ENCODE data around the gene TMEM156.

Gene TMEM156

DNA sequence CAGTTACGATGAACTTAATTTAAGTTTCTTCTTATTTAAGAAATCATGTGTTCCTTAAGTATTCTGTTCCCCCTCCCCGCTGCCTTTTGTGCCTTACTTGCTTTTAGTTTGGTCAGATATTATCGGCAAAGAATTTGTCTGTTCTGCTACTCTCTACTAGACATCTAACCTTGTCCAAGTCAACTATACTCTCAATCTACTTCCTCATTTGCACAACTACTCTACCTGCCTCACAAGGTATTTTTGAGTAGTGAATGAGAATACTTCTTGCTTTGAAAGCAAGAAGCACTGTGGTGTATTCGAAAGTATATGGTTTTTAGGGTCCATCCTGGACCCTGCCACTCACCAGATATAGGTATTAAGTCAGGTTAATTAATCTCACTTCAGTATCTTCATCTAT is 21.8 kb upstream of the TMEM156 start:
- DNase-seq (ENCODE audit: low read depth, low spot score) = no peak
- H3K4me3 ChIP-seq (ENCODE audit: low read depth, low read length) = no peak overlapping the region
- TF ChIP-seq, protein P1, sequence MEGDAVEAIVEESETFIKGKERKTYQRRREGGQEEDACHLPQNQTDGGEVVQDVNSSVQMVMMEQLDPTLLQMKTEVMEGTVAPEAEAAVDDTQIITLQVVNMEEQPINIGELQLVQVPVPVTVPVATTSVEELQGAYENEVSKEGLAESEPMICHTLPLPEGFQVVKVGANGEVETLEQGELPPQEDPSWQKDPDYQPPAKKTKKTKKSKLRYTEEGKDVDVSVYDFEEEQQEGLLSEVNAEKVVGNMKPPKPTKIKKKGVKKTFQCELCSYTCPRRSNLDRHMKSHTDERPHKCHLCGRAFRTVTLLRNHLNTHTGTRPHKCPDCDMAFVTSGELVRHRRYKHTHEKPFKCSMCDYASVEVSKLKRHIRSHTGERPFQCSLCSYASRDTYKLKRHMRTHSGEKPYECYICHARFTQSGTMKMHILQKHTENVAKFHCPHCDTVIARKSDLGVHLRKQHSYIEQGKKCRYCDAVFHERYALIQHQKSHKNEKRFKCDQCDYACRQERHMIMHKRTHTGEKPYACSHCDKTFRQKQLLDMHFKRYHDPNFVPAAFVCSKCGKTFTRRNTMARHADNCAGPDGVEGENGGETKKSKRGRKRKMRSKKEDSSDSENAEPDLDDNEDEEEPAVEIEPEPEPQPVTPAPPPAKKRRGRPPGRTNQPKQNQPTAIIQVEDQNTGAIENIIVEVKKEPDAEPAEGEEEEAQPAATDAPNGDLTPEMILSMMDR (IDR thresholded peaks at IDR 0.05; ENCODE audit: low read depth, low read length) = no peak
- in situ Hi-C loops (cut with HindIII; ENCODE audit: low sequenced_read_pairs) = no loop called here

DNA sequence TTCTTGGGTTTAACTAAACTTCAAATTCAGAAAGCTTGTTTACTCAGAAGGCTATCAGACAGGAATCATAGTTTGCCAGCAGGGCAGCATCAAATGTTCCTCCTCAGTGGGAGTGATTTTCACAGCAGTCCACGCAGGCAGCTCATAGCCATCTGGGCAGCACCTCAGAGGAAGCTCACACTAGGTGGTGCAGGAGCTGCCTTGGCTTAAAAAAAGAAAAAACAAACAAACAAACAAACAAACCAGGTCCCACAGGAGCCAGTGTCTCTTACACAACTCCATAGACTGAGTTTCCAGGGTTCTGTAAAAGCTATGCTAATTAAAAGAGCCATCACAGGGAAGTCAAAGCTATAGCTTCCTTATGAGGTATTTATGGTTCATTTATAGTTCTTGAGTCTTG is 19.3 kb upstream of the TMEM156 start:
- H3K4me3 ChIP-seq (ENCODE audit: low read depth, low read length) = no peak overlapping the region
- in situ Hi-C loops (cut with HindIII; ENCODE audit: low sequenced_read_pairs) = no loop called here
- TF ChIP-seq, protein P1 (IDR thresholded peaks at IDR 0.05; ENCODE audit: low read depth, low read length) = no peak
- DNase-seq (ENCODE audit: low read depth, low spot score) = no peak

DNA sequence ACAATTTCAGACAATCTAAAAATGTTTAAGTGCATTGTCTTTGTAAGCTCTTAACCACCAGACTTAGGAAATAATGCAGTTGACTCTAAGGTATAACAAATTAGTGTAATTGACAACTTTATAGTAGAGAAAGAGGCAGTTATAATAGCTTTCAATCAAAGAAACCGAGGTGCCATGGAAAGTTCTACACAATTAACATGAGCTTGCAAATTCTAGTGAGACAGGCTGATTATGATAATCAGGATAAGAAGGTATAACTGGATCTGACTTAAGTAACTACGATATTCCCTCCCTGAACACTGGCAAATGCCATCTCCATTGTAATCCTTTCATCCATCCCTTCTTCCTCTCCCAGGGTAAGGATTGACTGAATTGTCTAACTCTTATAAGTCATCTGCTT is 18.4 kb upstream of the TMEM156 start:
- in situ Hi-C loops (cut with HindIII; ENCODE audit: low sequenced_read_pairs) = no loop called here
- TF ChIP-seq, protein P1 (IDR thresholded peaks at IDR 0.05; ENCODE audit: low read depth, low read length) = no peak
- no peak overlapping the region for H3K4me3 ChIP-seq (ENCODE audit: low read depth, low read length)
- DNase-seq (ENCODE audit: low read depth, low spot score) = no peak

DNA sequence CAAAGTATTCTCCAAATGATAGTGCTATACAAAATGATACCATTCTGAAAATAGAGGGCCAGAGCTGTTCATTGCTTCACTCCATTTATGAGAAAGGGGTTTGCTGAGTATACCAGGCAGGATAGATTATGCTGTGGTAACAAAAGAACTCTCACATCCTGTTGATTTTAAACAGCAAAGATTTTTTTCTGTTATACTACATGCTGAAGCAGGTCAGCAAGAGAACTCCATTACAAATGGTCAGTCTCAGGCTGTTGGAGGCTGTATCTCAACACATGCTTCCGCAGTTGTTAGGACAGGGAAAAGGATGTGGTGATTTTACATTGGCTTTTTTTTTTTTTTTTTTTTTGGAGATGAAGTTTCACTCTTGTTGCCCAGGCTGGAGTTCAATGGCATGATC is 16.1 kb upstream of the TMEM156 start:
- no peak for DNase-seq (ENCODE audit: low read depth, low spot score)
- H3K4me3 ChIP-seq (ENCODE audit: low read depth, low read length) = no peak overlapping the region
- in situ Hi-C loops (cut with HindIII; ENCODE audit: low sequenced_read_pairs) = no loop called here
- TF ChIP-seq, protein P1 (IDR thresholded peaks at IDR 0.05; ENCODE audit: low read depth, low read length) = no peak

DNA sequence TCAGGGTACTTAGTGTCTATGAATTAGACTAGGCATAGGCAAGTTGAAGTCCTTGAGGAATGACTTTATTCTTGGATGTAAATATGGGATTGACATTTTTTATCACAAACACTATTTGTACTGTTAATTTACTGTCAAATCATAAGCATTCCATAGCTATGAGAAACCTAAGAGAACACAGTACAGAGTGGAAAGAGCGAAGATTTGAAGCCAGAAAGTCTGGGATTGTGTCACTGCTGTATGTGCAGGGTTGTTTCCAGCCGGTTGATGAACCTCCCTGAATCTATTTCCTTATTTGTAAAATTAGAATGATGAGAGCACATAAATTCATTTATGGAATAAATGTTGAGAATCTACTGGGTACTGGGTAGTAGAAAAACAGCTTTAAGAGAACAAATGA is 15.5 kb upstream of the TMEM156 start:
- TF ChIP-seq, protein P1 (IDR thresholded peaks at IDR 0.05; ENCODE audit: low read depth, low read length) = no peak
- in situ Hi-C loops (cut with HindIII; ENCODE audit: low sequenced_read_pairs) = no loop called here
- no peak overlapping the region for H3K4me3 ChIP-seq (ENCODE audit: low read depth, low read length)
- DNase-seq (ENCODE audit: low read depth, low spot score) = no peak

DNA sequence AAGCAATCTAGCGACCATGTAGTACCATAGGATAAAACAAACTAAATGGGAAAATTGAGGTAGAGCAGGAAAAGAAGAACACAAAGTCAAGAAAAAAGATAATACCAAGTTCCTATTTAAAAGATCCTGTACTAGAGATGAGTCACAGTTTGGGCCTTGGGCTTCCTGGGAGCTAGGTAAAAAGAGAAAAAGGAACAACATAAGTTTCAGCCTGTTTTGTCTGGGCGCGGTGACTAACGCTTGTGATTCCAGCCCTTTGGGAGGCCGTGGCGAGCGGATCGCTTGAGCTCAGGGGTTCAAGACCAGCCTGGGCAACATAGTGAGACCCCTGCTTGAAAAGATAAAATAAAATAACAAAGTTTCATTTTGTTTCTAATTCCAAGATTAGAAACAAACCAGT is 14.0 kb upstream of the TMEM156 start:
- in situ Hi-C loops (cut with HindIII; ENCODE audit: low sequenced_read_pairs) = no loop called here
- DNase-seq (ENCODE audit: low read depth, low spot score) = peak; percentile 80
- TF ChIP-seq, protein P1 (IDR thresholded peaks at IDR 0.05; ENCODE audit: low read depth, low read length) = no peak
- peak overlapping the region; percentile 69 for H3K4me3 ChIP-seq (ENCODE audit: low read depth, low read length)

DNA sequence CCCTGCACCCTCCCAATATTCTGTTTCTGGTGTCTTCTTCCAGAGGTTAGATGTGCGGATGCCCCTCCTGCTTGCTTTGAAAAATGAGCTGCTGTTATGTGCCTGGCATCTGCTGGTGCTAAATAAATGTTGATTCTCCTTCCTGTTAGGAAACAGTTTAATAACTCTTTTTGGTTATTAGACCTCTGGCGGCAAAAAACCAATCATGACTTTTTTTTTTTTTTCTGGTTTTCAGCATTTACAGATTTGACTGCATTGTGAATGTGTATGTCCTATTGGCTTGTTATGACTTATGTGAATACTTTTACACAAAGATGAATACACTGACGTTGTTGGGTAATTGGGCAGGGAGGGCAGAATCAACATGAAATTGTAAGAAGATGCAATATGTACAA is 13.6 kb upstream of the TMEM156 start:
- peak overlapping the region; percentile 69 for H3K4me3 ChIP-seq (ENCODE audit: low read depth, low read length)
- TF ChIP-seq, protein P1 (IDR thresholded peaks at IDR 0.05; ENCODE audit: low read depth, low read length) = no peak
- in situ Hi-C loops (cut with HindIII; ENCODE audit: low sequenced_read_pairs) = no loop called here
- peak; percentile 71 for DNase-seq (ENCODE audit: low read depth, low spot score)

Measured in astrocyte of the spinal cord (primary cell).